ENCODE data around the gene CCDC6. TPM values are rescaled to one million over a fixed set of nuclear protein-coding genes. Genes with fewer than 3 reads are reported as not detected.

The CCDC6 gene
- total and polyA plus RNA-seq, 9 of the 15 experiments (the other 6 are each of a cell fraction or from before 2014, with no cell fraction given) = 10.4 to 41.0 (median 20.9) TPM

DNA sequence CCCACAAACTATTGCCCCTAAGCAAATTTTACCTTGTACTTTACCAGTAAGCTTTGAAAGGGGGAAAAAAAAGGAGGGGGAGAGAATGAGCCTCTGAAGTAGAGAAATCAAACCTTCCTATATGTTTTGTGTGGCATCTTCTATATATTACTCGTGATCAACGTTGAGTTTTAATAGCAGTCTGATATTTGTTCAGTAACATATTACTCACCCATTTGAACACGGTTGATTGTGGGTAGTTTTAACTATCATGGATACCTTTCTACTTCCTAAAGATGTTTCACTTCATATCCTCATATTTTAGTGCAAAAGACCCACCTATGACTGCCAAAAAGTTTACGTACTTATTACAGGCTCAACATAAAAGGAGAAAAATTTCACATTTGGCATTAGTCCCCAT, 54.5 kb downstream of the CCDC6 start:
- Histone ChIP-seq H4K20me1 (replicated peaks; ENCODE audit: control insufficient read depth, insufficient read depth, low read length) (no peaks in the 10 kb centered on the region), H2AFZ (ENCODE audit: low read depth, low read length) (no peak overlapping the region), H3K4me3 (no peak overlapping the region), H3K36me3 (ENCODE audit: control insufficient read depth, insufficient read depth, low read length) (peaks cover 42% of the 10 kb centered on the region; the same call in 2 of the 3 replicates), H3K9me1 (ENCODE audit: control insufficient read depth, insufficient read depth, low read length) (no peaks in the 10 kb centered on the region), H3K27ac (ENCODE audit: extremely low read depth, low read depth, low read length) (no peak overlapping the region), H3K9ac (ENCODE audit: insufficient read depth in 1 of 2, low read depth in 2 of 2, low read length in 2 of 2) (no peak overlapping the region), H3K9me3 (replicated peaks; ENCODE audit: control insufficient read depth, insufficient read depth, low read depth, low read length) (no peaks in the 10 kb centered on the region), H3K27me3 (ENCODE audit: control insufficient read depth in 2 of 2, insufficient read depth in 2 of 2, low read length in 2 of 2) (no peaks in the 10 kb centered on the region), H3K79me2 (ENCODE audit: control insufficient read depth, insufficient read depth, low read length) (peaks cover 29% of the 10 kb centered on the region; the same call in 2 of the 3 replicates), H3K4me2 (ENCODE audit: insufficient read depth, low read length) (no peak overlapping the region), H3K4me1 (replicated peaks in 1 of 2; ENCODE audit: control insufficient read depth in 2 of 2, insufficient read depth in 2 of 2, low read length in 2 of 2) (no peaks in the 10 kb centered on the region)
- intact Hi-C loops (cut with micrococcal nuclease) = no loop called here
- ATAC-seq (no peak), FAIRE-seq (no peak), DNase-seq (ENCODE audit: extremely low read depth in 1 of 4, low spot score in 3 of 4) (no peak)
- in situ Hi-C loops (cut with MboI) = no loop called here
- TF ChIP-seq RBM39 (optimal IDR thresholded peaks at IDR 0.05; ENCODE audit: low read depth, low read length) = no peak
- no peak for TF ChIP-seq ZNF445 (CRISPR knock-in tag; IDR thresholded peaks at IDR 0.05; ENCODE audit: low read depth)
- TF ChIP-seq PML (IDR thresholded peaks at IDR 0.05; ENCODE audit: low read length) = no peak
- no peak for TF ChIP-seq BHLHE40 (IDR thresholded peaks at IDR 0.05; ENCODE audit: low read length)
- no peak for TF ChIP-seq MED1 (CRISPR knock-in tag; IDR thresholded peaks at IDR 0.05; ENCODE audit: borderline replicate concordance)
- TF ChIP-seq CBFA2T3 (IDR thresholded peaks at IDR 0.05) = no peak
- no peak for TF ChIP-seq EP400 (IDR thresholded peaks at IDR 0.05)
- POLR2A ChIA-PET = interaction anchor here (1.0 kb wide), 1 partner anchor 19 kb away, joined by 3 read pairs; no protein-coding TSS in a partner anchor
- WGBS (ENCODE audit: insufficient coverage, low coverage, missing lambda C conversion rate) = 88% methylated on average over 4 of the region's 4 CpGs
- CTCF ChIA-PET (ENCODE audit: low intra/inter-chr PET ratio) = no interaction called here
- BruUV-seq (replicated peaks) = no TSS peak

DNA sequence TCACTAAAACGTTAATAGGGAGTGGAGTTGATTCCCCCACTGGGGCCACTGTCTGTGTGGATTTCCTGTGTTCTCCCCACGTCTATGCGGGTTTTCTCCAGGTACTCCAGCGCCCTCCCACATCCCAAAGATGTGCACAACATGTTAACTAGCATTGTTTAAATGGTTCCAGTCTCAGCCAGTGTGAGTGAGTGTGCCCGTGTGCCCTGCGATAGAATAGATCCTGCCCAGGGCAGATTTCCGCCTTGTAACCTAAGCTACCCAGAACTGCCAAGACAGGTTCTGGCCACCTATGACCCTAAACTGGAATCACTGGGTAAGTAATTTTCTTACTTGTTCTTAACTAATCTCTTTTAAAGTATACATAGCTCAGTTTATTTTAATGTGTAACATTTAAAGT, 58.5 kb downstream of the CCDC6 start:
- intact Hi-C loops (cut with micrococcal nuclease) (no loop called here), in situ Hi-C loops (cut with MboI) (loop anchor here (25.0 kb wide), 1 partner anchor 814 kb away; no protein-coding TSS in a partner anchor)
- peaks cover 58% of the 10 kb centered on the region; the same call in 2 of the 3 replicates for H3K36me3 ChIP-seq (ENCODE audit: control insufficient read depth, insufficient read depth, low read length)
- ChIA-PET CTCF (ENCODE audit: low intra/inter-chr PET ratio) (no interaction called here), POLR2A (interaction anchor here (1.2 kb wide), 1 partner anchor 10 kb away, joined by 3 read pairs; no protein-coding TSS in a partner anchor)
- no peak for FAIRE-seq
- H3K9me3 ChIP-seq (replicated peaks; ENCODE audit: control insufficient read depth, insufficient read depth, low read depth, low read length) = no peaks in the 10 kb centered on the region
- H3K79me2 ChIP-seq (ENCODE audit: control insufficient read depth, insufficient read depth, low read length) = no peaks in the 10 kb centered on the region
- 70% methylated on average over 7 of the region's 7 CpGs for WGBS (ENCODE audit: insufficient coverage, low coverage, missing lambda C conversion rate)
- no TSS peak for BruUV-seq (replicated peaks)
- no peak overlapping the region for H3K27ac ChIP-seq (ENCODE audit: extremely low read depth, low read depth, low read length)
- H4K20me1 ChIP-seq (replicated peaks; ENCODE audit: control insufficient read depth, insufficient read depth, low read length) = no peaks in the 10 kb centered on the region
- no peak overlapping the region for H3K4me3 ChIP-seq
- no peak overlapping the region for H3K9ac ChIP-seq (ENCODE audit: insufficient read depth in 1 of 2, low read depth in 2 of 2, low read length in 2 of 2)
- no peaks in the 10 kb centered on the region for H3K9me1 ChIP-seq (ENCODE audit: control insufficient read depth, insufficient read depth, low read length)
- no peaks in the 10 kb centered on the region for H3K27me3 ChIP-seq (ENCODE audit: control insufficient read depth in 2 of 2, insufficient read depth in 2 of 2, low read length in 2 of 2)
- DNase-seq (ENCODE audit: extremely low read depth in 1 of 4, low spot score in 3 of 4) = no peak
- H3K4me1 ChIP-seq (replicated peaks in 1 of 2; ENCODE audit: control insufficient read depth in 2 of 2, insufficient read depth in 2 of 2, low read length in 2 of 2) = no peaks in the 10 kb centered on the region
- no peak overlapping the region for H3K4me2 ChIP-seq (ENCODE audit: insufficient read depth, low read length)
- no peak for ATAC-seq
- no peak overlapping the region for H2AFZ ChIP-seq (ENCODE audit: low read depth, low read length)
- no peak for TF ChIP-seq UBTF (IDR thresholded peaks at IDR 0.05; ENCODE audit: borderline replicate concordance in 1 of 2, low read depth in 2 of 2, low read length in 2 of 2)
- TF ChIP-seq E2F1 (CRISPR knock-in tag; IDR thresholded peaks at IDR 0.05) = no peak
- no peak for TF ChIP-seq NR3C1 (CRISPR knock-in tag; IDR thresholded peaks at IDR 0.05)
- no peak for TF ChIP-seq KLF1 (tag; IDR thresholded peaks at IDR 0.05)
- TF ChIP-seq, protein P1, sequence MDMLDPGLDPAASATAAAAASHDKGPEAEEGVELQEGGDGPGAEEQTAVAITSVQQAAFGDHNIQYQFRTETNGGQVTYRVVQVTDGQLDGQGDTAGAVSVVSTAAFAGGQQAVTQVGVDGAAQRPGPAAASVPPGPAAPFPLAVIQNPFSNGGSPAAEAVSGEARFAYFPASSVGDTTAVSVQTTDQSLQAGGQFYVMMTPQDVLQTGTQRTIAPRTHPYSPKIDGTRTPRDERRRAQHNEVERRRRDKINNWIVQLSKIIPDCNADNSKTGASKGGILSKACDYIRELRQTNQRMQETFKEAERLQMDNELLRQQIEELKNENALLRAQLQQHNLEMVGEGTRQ (CRISPR knock-in tag; IDR thresholded peaks at IDR 0.05) = no peak
